ENCODE results near the gene C21orf58. TPM values are rescaled to one million over a fixed set of nuclear protein-coding genes. Genes with fewer than 3 reads are reported as not detected.

The C21orf58 gene
- total RNA-seq, 1 donor from 2014 or later, result 2.1 TPM

DNA sequence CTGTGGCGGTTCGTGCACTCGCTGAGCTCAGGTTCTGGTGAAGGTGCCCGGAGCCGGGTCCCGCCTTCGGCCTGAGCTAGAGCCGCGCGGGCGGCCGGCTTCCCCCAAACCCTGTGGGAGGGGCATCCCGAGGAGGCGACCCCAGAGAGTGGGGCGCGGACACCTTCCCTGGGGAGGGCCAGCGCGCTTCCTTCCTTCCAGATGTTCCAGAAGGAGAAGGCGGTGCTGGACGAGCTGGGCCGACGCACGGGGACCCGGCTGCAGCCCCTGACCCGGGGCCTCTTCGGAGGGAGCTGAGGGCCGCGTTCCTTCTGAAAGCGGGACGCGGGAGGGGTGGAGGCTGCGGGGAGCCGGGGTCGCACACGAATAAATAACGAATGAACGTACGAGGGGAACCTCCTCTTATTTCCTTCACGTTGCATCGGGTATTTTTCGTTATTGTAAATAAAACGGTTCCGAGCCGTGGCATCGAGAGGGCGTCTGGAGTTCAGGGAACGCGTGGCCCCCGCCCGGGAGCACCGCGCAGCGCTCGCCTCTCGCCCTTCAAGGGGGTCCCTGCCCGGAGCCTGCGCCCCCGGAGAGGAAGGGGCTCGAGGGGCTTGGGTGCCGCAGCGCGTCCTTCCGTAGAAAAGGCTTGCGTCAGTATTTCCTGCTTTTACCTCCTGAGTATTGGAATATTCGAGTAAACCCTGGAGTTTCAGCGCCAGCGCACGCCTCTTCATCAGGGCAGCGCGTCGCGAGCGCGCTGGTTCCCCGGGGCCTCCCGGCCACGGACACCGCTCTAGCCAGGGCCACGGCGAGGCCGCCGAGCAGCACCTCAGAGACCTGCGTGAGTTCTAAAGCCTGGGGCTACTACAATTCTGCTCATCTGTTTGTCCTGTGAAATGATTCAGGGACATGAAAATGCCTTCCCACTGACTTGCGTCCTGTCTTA lies 26.1 kb downstream of the C21orf58 start:
- DNase-seq (ENCODE audit: low spot score) (no peak), ATAC-seq (peak; percentile 55)

GRCh38 chr21:46295996-46296752 lies 27.5 kb downstream of the C21orf58 start:
- ATAC-seq, result peak; percentile 87
- peak; percentile 69 for DNase-seq (ENCODE audit: low spot score)

GRCh38 chr21:46295177-46295770 lies 28.4 kb downstream of the C21orf58 start:
- DNase-seq (ENCODE audit: low spot score) (no peak), ATAC-seq (no peak)

DNA sequence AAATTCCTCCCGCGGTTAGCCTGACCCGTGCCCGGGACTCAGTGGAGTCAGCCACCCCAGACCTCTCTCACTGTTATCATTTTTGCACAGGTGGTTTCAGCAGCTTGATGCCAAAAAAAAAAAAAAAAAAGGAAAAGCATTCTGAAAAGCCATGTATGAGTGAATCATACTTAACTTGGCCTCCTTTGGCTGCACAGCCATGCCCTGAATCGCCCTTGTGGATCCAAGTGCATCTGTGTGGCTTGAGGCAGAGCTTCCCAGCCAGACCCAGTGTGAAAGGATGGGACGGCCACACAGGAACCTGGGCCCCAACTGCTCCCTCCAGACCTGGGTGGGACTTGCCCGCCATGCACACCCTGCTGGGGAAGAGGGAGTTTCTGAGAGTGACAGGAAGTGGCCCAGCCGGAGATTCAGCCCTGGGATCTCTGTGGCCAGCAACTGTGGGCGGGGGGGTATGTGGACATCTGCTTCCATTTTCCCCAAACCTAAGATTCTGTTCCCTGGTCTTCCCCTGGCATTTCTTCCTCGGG lies 29.0 kb downstream of the C21orf58 start:
- DNase-seq (ENCODE audit: low spot score) (no peak), ATAC-seq (no peak)

GRCh38 chr21:46291561-46291960 lies 32.1 kb downstream of the C21orf58 start:
- ATAC-seq (no peak), DNase-seq (ENCODE audit: low spot score) (no peak)

DNA sequence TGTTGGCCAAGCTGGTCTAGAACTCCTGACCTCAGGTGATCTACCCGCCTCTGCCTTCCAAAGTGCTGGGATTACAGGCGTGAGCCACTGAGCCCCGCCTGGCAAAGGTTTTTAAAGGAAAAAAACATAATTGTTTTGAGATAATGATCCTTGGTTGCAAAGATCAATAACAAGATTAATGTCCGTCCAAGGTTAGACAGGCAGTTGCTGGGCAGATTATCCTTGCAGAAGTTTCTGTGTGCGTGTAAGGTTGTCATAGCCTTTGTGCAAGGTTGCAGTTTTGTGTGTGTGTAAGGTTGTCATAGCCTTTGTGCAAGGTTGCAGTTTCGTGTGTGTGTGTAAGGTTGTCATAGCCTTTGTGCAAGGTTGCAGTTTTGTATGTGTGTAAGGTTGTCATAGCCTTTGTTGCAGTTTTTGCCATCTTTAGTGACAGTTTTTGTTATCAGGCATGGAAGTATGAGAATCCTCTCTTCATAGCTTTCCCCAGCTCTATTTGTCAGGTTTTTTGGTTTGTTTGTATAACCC lies 34.0 kb downstream of the C21orf58 start:
- no peak for ATAC-seq
- no peak for DNase-seq (ENCODE audit: low spot score)

- ATAC-seq (no peak), DNase-seq (ENCODE audit: low spot score) (no peak)
Observed at GRCh38 chr21:46287541-46287940, 36.1 kb downstream of the C21orf58 start.

- DNase-seq (ENCODE audit: low spot score) (no peak), ATAC-seq (peak; percentile 7)
Observed at GRCh38 chr21:46286648-46287002, 37.0 kb downstream of the C21orf58 start.

- ATAC-seq, result peak; percentile 96
- peak; percentile 90 for DNase-seq (ENCODE audit: low spot score)
Observed at GRCh38 chr21:46285761-46286647, 37.7 kb downstream of the C21orf58 start, which contains the start of gene YBEY. Gene YBEY (plus strand): TSS chr21:46286342. CDS start chr21:46286914, 572 bp downstream.

GRCh38 chr21:46285206-46285661 lies 38.4 kb downstream of the C21orf58 start, which contains the start of gene MCM3AP:
Gene MCM3AP (minus strand): TSS chr21:46285611. CDS start chr21:46285286, 325 bp downstream.
- no peak for DNase-seq (ENCODE audit: low spot score)
- no peak for ATAC-seq

GRCh38 chr21:46284733-46285132 lies 38.9 kb downstream of the C21orf58 start:
- ATAC-seq (no peak), DNase-seq (ENCODE audit: low spot score) (no peak)

DNA sequence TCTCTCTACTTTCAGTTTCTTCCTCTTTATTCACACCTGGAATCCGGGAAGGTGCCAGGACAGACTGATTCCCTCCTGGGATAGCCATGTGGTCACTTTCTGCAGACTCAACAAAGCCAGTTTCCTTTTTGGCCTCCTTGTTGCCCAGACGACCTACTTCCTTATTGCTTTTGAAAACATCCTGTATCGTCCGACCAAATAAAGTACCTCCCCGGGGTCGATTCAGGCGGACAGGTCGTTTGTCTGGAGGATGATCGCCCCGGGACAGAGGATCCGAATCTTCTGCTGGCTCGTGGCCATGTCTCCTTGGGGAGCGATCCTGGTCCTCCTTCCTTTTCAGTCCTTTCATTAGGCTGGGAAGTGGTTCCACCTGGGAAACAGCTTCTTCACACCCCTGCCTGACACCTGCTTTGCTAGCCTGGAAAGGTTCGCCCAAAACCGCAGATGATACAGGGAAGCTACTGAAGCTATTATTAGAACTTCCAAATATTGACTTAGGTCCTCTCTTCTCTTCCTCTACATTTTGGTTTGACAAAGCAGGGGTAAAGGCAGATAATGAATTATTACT lies 39.5 kb downstream of the C21orf58 start:
- ATAC-seq (no peak), DNase-seq (ENCODE audit: low spot score) (no peak)

DNA sequence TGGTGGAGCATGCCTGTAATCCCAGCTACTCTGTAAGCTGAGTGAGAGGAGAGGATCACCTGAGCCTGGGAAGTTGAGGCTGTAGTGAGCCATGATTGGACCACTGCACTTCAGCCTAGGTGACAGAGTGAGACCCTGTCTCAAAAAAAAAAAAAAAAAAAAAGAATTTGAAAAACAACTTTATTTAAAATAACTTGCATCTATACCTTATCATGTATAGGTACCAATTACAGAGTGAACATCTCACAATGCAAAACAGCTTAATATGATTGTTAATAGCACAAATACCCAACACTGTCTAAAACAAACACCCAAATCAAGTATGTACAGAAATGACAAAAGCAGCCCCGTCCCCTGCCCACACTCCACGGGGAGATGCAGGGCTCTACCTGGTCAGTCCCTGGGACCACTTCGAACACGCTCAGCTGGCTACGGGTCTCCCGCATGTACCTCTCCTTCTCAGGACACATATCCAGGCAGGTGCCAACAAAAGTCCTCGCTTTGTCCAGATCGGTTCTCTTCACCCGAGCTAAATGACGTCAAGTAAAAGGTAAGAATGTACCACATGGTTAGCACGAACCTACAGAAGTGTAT lies 48.8 kb downstream of the C21orf58 start:
- ATAC-seq, result no peak
- no peak for DNase-seq (ENCODE audit: low spot score)

- ATAC-seq (no peak), DNase-seq (ENCODE audit: low spot score) (no peak)
Observed at GRCh38 chr21:46273341-46273740, 50.3 kb downstream of the C21orf58 start.

GRCh38 chr21:46269466-46269865 lies 54.2 kb downstream of the C21orf58 start:
- ATAC-seq (no peak), DNase-seq (ENCODE audit: low spot score) (no peak)

- ATAC-seq (no peak), DNase-seq (ENCODE audit: low spot score) (no peak)
Observed at GRCh38 chr21:46268371-46268770, 55.3 kb downstream of the C21orf58 start.

DNA sequence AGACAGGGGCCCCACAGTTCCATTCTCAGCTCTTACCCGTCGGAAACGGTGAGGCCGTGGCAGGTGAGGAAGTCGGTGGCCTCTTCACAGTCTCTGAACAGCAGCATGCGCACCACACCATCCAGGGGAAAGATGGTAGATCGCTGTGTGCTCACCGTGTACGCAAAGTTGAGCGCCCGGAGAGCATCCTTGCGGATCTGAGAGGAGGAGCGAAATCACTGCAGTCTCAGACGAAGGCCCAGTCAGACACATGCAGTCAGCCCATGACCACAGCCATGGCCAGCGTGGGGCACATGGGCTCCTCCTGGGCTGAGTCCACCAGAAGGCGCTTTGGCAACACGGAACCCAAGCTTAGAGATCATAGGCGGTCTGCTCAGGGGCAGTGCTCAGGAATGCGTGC lies 56.7 kb downstream of the C21orf58 start:
- ATAC-seq, result no peak
- DNase-seq (ENCODE audit: low spot score), result no peak

- ATAC-seq, result peak; percentile 19
- no peak for DNase-seq (ENCODE audit: low spot score)
Observed at GRCh38 chr21:46265736-46266525, 57.7 kb downstream of the C21orf58 start.
